Peyer's patch (tissue), 4 donors: ENCODE measurements around the gene APLNR.

Experiments
- CTCF ChIP-seq, 6 experiments: fragments of 450-650 bp in 4 of 6; fragments of 200-600 bp in 2 of 6; sonication (generic) in 1 of 6; IDR thresholded peaks; one replicate each; pipeline ENCODE4 v1.5.1; 2017 to 2019; ENCODE audit warnings: antibody characterized with exemption in 6 of 6, mild to moderate bottlenecking in 3 of 6, moderate library complexity in 1 of 6
- POLR2A ChIP-seq, 2 donors: fragments of 450-650 bp; IDR thresholded peaks; one replicate each; pipeline ENCODE4 v1.5.1; 2017; ENCODE audit warnings: antibody characterized with exemption in 2 of 2, mild to moderate bottlenecking in 2 of 2, moderate library complexity in 2 of 2

DNA sequence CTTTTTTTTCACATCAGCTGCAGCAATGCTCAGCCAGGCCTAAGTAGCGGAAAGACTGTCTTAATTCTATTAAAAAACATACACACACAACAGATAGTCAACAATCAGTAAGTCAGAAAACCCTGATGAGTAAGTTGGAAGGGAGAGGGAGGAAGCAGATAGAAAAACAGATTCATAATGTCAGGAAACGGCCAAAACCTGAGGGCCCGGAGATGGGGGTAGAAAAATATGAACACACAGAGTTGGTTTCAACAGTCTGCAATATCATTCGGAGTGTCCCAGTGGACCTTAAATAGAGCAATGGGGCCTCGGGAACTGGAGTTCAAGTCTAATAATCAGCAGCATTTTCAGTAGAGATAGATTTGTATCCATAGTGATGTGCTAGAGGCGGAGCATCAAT lies 40.5 kb downstream of the APLNR start:
- TF ChIP-seq CTCF (IDR thresholded peaks at IDR 0.05) (no peak), POLR2A (IDR thresholded peaks at IDR 0.05) (no peak)
